ENCODE measurements around the gene SGTB.

The SGTB gene, protein sequence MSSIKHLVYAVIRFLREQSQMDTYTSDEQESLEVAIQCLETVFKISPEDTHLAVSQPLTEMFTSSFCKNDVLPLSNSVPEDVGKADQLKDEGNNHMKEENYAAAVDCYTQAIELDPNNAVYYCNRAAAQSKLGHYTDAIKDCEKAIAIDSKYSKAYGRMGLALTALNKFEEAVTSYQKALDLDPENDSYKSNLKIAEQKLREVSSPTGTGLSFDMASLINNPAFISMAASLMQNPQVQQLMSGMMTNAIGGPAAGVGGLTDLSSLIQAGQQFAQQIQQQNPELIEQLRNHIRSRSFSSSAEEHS

GRCh38 chr5:65721720-65722574 is at the start of gene SGTB, which contains the start of gene NLN:
Gene SGTB, minus strand, starts transcription at chr5:65722109. Its CDS starts 1,302 bp downstream, at chr5:65720807.
Gene NLN, plus strand, starts transcription at chr5:65722205. Its CDS starts 169 bp downstream, at chr5:65722374.
- DNase-seq (ENCODE audit: low read depth in 4 of 4, low spot score in 1 of 4), result peak; percentile 75 to 79 (median 78)

GRCh38 chr5:65771266-65771665 is 49.4 kb upstream of the SGTB start:
- DNase-seq (ENCODE audit: low read depth in 4 of 4, low spot score in 1 of 4), result no peak

- no peak for DNase-seq (ENCODE audit: low read depth in 4 of 4, low spot score in 1 of 4)
Measured at GRCh38 chr5:65769539-65769938, 47.6 kb upstream of the SGTB start.

DNA sequence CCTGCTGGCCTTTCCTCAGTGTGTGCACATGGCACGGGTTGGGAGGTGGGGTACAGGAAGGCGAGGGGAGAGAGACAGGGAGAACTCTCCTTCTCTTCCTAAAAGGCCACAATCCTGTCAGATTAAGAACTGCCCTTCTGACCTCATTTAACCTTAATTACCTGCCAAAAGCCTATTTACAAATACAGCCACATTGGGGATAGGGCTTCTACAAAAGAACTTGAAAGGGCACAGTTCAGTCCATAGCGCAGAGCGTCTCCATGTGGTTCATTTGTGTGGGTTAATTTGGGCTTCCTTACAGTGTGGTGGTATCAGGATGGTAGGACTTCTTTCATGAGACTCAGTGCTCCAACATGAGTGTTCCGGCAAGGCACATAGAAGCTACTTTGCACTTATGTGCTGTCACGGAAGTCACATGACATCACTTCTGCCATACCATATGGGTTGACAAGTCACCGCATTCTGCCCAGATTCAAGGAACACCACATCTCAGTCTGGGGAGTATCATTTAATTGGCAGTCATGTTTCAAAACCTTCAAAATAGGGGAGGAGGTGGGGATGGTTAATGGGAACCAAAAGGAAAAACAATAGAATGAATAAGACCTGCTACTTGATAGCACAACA is 46.9 kb upstream of the SGTB start:
- no peak for DNase-seq (ENCODE audit: low read depth in 4 of 4, low spot score in 1 of 4)

- DNase-seq (ENCODE audit: low read depth in 4 of 4, low spot score in 1 of 4), result no peak
Measured at GRCh38 chr5:65767565-65767964, 45.7 kb upstream of the SGTB start.

- no peak for DNase-seq (ENCODE audit: low read depth in 4 of 4, low spot score in 1 of 4)
Measured at GRCh38 chr5:65766781-65767180, 44.9 kb upstream of the SGTB start.

DNA sequence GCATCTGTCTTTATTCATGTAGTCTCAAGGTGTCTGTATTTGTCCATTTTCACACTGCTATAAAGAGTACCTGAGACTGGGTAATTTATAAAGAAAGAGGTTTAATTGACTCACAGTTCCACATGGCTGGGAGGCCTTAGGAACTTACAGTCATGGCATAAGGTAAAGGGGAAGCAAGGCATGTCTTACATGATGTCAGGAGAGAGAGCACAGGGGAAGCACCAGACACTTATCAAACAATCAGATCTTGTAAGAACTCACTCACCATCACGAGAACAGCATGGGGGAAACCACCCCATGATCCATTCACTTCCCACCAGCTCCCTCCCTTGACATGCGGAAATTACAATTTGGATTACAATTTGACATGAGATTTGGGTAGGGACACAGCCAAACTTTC is 44.3 kb upstream of the SGTB start:
- DNase-seq (ENCODE audit: low read depth in 4 of 4, low spot score in 1 of 4), result no peak

GRCh38 chr5:65765582-65765981 is 43.7 kb upstream of the SGTB start:
- no peak for DNase-seq (ENCODE audit: low read depth in 4 of 4, low spot score in 1 of 4)

- no peak for DNase-seq (ENCODE audit: low read depth in 4 of 4, low spot score in 1 of 4)
Measured at GRCh38 chr5:65762234-65762633, 40.3 kb upstream of the SGTB start.

DNA sequence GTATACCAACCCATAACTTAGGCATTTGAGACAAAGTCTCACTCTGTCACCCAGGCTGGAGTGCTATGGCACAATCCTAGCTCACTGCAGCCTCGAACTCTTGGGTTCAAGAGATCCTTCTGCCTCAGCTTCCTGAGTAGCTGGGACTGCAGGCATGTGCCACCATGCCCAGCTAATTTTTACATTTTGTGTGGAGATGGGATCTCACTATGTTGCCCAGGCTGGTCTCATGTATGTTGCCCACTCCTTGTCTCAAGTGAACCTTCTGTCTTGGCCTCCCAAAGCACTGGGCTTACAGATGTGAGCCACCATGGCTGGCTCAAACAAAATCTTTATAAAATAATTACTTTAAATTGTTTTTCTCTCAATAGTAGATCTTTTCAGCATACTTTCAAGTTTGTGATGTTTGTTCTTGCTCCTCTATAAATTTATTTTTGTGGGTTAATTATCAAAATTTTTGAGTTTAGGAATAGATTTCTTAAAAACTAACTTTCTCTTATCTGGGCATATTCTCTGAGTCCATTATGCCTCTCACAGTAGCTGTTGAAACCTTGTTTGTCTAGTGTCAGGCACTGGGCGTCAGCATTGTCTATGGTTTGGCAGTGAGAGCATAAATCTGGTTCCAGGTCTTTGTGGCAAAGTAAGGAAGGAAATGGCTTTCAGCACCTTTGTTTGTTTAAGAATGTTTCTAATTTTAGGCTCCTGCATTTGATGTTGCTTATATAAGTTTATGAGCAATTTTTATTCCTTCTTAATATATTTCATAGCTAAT is 38.8 kb upstream of the SGTB start:
- DNase-seq (ENCODE audit: low read depth in 4 of 4, low spot score in 1 of 4), result peak in 1 of 4 experiments; percentile 1

DNA sequence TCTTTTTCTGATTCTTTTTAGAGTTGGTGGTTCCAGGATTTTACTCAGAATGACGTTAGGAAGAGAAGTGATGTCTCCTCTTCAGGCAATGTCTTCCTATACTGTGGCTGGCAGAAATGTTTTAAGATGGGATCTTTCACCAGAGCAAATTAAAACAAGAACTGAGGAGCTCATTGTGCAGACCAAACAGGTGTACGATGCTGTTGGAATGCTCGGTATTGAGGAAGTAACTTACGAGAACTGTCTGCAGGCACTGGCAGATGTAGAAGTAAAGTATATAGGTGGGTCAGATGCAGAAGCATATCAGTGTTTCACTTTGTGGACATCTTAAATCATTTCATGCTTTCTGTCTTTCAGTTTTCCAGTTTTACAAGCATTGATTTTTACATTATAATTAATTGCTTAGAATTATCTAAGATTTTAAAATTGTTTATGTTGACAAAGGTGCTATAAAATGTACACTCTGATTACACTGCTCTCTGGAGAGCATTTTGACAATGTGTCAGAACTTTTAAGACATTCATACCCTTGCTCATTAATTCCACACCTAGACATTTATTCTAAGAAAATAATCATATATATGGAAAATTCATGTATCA is 36.7 kb upstream of the SGTB start:
- no peak for DNase-seq (ENCODE audit: low read depth in 4 of 4, low spot score in 1 of 4)

DNA sequence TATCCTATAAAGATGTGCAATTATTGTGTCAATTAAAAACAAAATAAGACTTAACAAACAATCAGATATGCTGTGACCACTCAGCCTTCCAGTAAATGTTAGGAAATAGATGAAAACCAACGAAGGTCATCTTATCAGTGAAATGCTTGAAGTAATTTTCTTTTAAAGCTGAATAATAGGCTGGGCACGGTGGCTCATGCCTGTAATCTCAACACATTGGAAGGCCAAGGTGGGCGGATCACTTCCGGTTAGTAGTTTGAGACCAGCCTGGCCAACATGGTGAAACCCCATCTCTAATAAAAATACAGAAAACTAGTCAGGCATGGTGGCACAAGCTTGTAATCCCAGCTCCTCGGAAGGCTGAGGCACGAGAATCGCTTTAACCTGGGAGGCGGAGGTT is 31.3 kb upstream of the SGTB start:
- DNase-seq (ENCODE audit: low read depth in 4 of 4, low spot score in 1 of 4), result no peak

DNA sequence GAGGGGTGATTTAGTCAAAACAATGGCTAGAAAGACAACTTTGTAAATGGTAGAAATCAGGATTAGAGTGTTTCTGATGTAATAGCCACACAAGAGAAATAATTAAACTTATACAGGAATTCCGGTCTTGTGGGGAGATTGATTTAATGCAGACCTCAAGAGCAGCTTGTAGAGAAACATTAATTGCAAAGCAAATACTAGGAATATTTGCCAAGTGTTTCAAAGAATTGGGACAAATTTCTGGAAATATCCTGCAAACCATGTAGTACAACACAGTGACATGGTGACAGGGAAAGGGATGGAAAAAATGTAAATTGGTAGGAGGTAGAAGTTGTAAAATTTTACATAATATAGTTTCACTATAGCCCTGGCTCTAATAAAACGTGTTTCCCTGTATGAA is 29.0 kb upstream of the SGTB start:
- DNase-seq (ENCODE audit: low read depth in 4 of 4, low spot score in 1 of 4), result no peak

GRCh38 chr5:65749956-65750355 is 28.0 kb upstream of the SGTB start:
- no peak for DNase-seq (ENCODE audit: low read depth in 4 of 4, low spot score in 1 of 4)

DNA sequence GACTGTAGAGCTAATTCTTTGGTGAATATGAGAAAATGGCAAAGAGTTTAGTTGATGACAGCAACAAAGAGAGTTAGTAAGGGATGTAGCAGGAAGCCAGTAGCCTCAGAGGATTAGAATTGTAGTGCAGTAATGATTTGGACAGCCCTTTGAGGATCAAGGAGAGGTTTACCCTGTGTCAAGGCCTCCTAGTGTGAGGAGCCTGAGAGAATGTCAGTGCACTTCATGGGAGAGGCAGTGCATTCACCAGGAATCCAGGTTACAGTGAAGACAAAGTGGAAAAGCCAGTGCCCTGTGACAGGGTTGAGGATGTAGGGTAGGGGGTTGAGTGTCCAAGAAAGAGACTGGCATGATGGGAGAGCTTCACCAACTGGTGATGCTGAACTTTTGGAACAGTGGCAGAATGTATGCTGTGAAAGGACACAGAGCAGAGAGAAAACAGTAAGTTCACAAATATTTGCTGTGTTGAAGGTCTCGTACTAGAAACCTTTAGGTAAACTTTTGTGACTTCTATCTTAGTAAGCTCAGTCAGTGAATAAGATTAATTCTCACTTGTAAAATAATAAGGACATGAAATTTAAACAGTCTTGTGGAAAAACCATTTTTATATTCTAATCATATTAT is 27.4 kb upstream of the SGTB start:
- DNase-seq (ENCODE audit: low read depth in 4 of 4, low spot score in 1 of 4), result no peak

GRCh38 chr5:65742565-65743231 is 20.8 kb upstream of the SGTB start:
- no peak for DNase-seq (ENCODE audit: low read depth in 4 of 4, low spot score in 1 of 4)

GRCh38 chr5:65739162-65739561 is 17.3 kb upstream of the SGTB start:
- DNase-seq (ENCODE audit: low read depth in 4 of 4, low spot score in 1 of 4), result no peak

- DNase-seq (ENCODE audit: low read depth in 4 of 4, low spot score in 1 of 4), result no peak
Measured at GRCh38 chr5:65738305-65738704, 16.4 kb upstream of the SGTB start.

- no peak for DNase-seq (ENCODE audit: low read depth in 4 of 4, low spot score in 1 of 4)
Measured at GRCh38 chr5:65737842-65738241, 15.9 kb upstream of the SGTB start.

DNA sequence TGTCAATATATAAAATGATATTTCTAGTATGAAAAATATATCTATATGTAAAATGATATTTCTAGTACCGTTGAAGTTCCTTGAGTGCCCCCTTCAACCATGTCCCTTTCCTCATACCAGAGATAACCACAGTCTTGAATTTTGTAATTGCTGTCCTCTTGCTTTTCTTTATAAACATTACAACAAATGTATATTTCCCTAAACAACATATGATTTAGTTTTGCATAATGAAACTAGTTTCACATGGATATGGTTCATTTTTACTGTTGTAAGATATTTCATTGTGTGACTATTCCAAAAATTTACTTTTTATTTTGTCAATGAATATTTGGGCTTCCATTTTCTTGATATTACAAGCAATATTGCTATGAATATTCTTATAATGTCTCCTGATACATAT is 14.1 kb upstream of the SGTB start:
- DNase-seq (ENCODE audit: low read depth in 4 of 4, low spot score in 1 of 4), result no peak

Measured in stimulated activated CD4-positive, alpha-beta T cell treated with anti-CD3 and anti-CD28 coated beads, Interleukin-1b, Interleukin-23, amount 100 ng/mL, for 24 hours (primary cell).